Stimulated activated CD4-positive, alpha-beta T cell treated with anti-CD3 and anti-CD28 coated beads, Interleukin-1b, Interleukin-23, amount 100 ng/mL, for 1 hour (primary cell): ENCODE measurements around the gene EIF2S2.

Experiments used
- DNase-seq, 2 donors: peaks; one replicate each; pipeline ENCODE4 v3.0.0-alpha.2; 2020; ENCODE audit warnings: low read depth in 2 of 2

The EIF2S2 gene

GRCh38 chr20:34089655-34090345 lies 22.2 kb downstream of the EIF2S2 start:
- DNase-seq: no peak

- DNase-seq: no peak
Measured at GRCh38 chr20:34089175-34089479, 22.9 kb downstream of the EIF2S2 start.

GRCh38 chr20:34088305-34089174 lies 23.5 kb downstream of the EIF2S2 start:
- DNase-seq: no peak

- DNase-seq: no peak
Measured at GRCh38 chr20:34085544-34086040, 26.5 kb downstream of the EIF2S2 start.

- DNase-seq: no peak
Measured at GRCh38 chr20:34084227-34084923, 27.7 kb downstream of the EIF2S2 start.

- DNase-seq: no peak
Measured at GRCh38 chr20:34083781-34084180, 28.3 kb downstream of the EIF2S2 start.

- DNase-seq: no peak
Measured at GRCh38 chr20:34083137-34083536, 28.9 kb downstream of the EIF2S2 start.

- DNase-seq: no peak
Measured at GRCh38 chr20:34082232-34082887, 29.7 kb downstream of the EIF2S2 start.

- DNase-seq: no peak
Measured at GRCh38 chr20:34079818-34080217, 32.2 kb downstream of the EIF2S2 start.

GRCh38 chr20:34078540-34078939 lies 33.5 kb downstream of the EIF2S2 start:
- DNase-seq: no peak

- DNase-seq: no peak
Measured at GRCh38 chr20:34076952-34077351, 35.1 kb downstream of the EIF2S2 start.

GRCh38 chr20:34075647-34076046 lies 36.4 kb downstream of the EIF2S2 start:
- DNase-seq: no peak

- DNase-seq: no peak
Measured at GRCh38 chr20:34074101-34074760, 37.8 kb downstream of the EIF2S2 start.

GRCh38 chr20:34072778-34073177 lies 39.3 kb downstream of the EIF2S2 start:
- DNase-seq: no peak

GRCh38 chr20:34072076-34072475 lies 40.0 kb downstream of the EIF2S2 start:
- no peak for DNase-seq

GRCh38 chr20:34070859-34071258 lies 41.2 kb downstream of the EIF2S2 start:
- no peak for DNase-seq

- DNase-seq: no peak
Measured at GRCh38 chr20:34070079-34070439, 42.0 kb downstream of the EIF2S2 start.

GRCh38 chr20:34069341-34070078 lies 42.5 kb downstream of the EIF2S2 start:
- peak in 1 of 2 donors; percentile 24 for DNase-seq

- DNase-seq: no peak
Measured at GRCh38 chr20:34068001-34068400, 44.0 kb downstream of the EIF2S2 start.

GRCh38 chr20:34066476-34067090 lies 45.5 kb downstream of the EIF2S2 start:
- no peak for DNase-seq
